Urothelium cell line (cell line): ENCODE results near the gene DOCK8.

ENCODE experiments used
- DNase-seq: peaks from one replicate; pipeline ENCODE4 v3.0.0; 2011; ENCODE audit warnings: low spot score, mixed read lengths
- FAIRE-seq: peaks from 2 replicates; lab custom pipeline; 2011; peaks lifted over from hg19 to GRCh38; lab: Jason Lieb, UNC

The DOCK8 gene

DNA sequence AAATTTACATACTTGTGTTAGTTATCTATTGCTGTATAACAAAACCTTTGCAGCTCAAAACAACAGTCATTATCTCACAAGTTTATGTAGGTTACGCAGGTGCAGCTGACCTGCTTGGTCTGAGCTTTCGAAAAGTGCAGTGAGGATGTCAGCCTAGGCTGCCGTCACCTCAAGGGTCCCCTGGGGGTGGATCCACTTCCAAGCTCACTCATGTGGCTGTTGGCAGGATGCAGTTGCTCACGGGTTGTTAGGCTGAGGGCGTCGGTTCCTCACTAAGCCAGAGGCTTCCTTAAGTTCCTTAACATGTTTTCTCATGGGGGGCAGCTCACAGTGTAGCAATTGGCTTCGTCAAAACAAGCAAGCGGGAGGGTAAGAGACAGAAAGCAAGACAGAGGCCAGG lies 139.8 kb downstream of the DOCK8 start:
- FAIRE-seq: no peak
- DNase-seq: no peak

DNA sequence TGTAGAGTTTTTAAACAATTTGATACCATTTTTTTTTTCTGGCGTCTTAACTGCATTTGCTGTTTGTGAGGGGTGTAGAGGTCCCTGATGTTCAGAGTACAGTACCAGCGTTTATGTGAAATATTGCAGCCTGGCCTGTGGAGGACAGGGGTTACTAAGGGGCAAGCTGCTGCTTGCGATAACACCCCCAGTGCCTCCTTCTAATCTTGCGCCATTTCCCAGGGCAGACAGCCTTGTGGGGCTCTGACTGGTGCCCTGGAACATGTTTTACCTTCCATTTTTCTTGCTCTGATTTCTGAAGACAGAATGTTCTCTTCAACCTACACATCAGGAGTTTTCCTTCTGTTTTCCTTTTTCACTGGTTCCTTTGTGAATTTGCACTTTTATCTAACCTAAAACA lies 142.9 kb downstream of the DOCK8 start:
- no peak for FAIRE-seq
- no peak for DNase-seq

DNA sequence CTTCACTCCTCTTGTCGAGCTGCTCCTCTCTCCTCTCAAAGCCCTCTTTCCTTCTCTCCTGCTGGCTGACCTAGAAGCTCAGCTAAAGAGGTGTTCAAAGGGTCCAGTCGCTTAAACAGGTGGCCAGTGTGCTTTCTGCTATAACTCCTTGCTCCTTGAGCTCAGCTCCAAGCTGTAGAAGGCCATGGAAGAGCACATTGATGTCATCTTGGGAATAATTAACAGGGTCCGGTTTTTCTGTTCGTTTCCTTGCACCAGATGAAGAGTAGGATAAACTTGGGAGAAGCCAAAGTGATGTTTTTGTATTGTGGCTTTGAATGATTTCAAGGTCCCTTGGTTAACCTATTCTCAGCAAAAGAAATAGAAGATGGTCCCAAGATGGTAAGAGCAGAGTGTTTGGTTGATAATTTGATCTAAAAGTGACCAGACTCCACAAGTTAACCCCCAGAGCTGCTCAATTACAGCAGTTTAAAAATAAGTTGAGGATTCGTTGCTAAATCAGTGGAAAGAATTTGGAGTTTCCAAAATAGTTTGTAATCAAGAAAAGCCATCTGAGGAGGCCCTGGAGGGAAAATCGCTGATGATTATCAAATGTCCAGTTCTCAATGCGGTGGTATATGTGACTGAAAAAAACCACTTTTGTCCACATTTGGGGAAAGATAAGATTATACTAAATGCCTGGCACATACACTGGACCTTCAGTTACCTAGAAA lies 148.1 kb downstream of the DOCK8 start:
- DNase-seq: no peak
- no peak for FAIRE-seq

DNA sequence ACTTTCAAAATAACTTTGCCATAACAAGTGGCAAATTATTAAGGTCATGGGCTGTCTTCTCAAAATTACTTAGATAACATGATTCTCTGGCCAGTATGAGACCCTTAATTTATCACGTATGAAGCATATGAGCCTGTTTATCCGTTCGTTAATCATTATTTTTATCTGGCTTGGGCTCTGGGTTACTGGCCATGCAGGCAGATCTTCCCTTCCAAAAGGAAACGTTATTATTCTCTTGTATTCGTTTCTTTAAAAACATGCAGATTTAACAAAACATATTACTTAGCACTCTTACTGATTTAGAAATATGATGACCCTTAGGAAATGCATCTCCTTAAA lies 148.6 kb downstream of the DOCK8 start:
- FAIRE-seq (no peak), DNase-seq (no peak)

DNA sequence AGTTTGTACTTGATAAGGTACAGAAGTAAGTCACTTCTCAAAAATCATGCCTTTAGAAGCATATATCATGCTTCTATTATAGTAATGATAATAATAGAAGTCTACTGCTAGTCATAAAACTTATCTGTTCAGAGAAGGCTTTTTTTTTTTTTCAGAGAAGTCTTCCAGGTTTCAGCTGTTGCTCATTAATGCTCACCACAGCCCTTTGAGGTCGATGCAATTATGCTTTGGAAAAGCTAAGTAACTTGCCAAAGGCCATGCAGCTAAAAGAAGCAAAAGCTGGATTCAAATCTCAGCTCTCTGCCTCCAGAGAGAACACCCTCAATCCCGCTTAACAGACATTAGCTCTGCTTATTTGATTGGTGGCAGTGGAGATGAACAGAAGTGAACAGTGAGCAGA lies 150.8 kb downstream of the DOCK8 start:
- DNase-seq (no peak), FAIRE-seq (no peak)

DNA sequence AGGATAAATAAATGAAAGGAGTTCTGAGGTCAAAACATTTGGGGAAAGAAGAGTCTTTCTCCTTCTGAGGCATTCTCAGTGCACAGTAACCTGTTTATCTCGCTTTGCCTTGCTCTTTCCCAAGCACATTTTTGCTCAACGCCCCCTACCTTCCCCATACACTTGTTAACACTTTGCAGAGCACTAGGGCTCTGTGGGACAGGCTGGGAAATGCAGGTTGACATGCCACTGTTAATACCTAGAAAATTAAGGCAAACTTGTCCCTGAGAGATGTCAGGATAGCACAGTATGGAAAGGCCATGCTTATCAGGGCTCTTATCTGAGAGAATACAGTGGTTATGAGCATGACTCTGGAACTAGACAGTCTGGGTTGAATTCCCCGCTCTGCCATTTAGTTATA lies 152.0 kb downstream of the DOCK8 start:
- FAIRE-seq (no peak), DNase-seq (no peak)

DNA sequence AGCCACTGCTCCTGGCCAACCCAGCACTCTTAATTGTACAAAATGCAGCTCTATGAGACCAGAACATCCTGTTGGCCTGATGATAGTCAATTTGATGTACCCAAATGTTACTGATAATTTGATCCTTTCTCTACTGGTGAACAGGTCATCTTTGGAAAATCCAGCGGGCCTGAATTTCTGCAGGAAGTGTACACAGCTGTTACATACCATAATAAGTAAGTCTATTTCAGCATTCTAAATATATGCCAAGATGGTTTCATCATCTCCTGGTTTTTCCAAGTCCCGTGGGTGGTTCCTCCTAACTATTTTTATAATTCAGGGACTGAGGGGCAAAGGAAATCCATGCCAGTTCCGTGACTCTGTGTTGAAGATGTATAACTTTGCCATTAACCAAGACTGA lies 155.4 kb downstream of the DOCK8 start:
- no peak for FAIRE-seq
- no peak for DNase-seq

DNA sequence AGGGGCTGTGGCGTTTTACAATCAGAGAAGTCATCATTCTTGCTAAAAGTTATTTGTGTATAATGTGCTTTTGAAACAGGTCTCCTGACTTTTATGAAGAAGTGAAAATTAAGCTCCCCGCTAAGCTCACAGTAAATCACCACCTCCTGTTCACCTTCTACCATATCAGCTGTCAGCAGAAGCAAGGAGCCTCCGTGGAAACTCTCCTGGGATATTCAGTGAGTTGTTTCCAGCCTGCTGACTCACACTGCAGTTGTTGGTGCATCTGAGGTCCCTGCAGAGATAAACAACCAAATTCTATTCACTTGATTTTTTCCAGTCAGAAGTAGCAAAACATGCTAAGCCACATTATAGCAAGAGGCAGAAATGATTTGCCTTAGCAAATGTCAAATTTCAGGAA lies 156.7 kb downstream of the DOCK8 start:
- no peak for FAIRE-seq

DNA sequence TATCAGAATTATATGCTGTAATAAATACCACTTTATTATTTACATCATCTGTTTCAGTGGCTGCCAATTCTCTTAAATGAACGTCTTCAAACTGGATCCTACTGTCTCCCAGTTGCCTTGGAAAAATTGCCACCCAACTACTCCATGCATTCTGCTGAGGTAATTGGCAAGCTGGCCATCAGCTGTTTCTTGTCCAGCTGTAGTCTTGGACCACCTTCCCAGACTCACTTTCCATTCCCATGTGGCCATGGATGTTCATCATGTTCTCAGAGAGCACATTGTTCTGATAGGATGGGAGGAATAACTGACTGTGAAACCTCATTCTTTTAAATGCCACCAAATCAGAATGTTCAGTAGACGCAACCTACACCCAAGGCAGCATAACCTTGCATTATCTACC lies 157.5 kb downstream of the DOCK8 start:
- DNase-seq: no peak
- FAIRE-seq: no peak

More for the DNA sequence above, 156.7 kb downstream of the DOCK8 start:
- DNase-seq: no peak

DNA sequence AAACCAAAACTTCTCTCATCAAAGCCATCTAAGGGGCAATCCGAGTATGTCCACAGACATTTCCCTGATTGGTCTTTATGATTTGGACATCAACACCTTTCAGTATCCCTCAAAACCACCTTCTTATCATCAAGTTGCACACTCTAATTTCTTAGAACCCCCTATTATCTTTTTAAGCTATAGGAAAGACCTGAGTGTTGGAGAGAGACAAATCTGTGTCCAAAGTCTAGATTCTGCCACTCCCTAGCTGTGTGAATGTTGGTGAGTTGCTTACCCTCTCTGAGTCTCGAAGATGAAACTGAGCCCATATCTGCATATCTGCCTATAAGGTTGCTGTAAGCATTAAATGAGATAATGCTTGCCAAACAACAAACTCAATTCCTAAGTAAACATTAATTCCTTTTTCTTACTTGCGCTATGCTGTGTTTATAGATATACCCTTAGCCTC lies 159.1 kb downstream of the DOCK8 start:
- DNase-seq (no peak), FAIRE-seq (no peak)

DNA sequence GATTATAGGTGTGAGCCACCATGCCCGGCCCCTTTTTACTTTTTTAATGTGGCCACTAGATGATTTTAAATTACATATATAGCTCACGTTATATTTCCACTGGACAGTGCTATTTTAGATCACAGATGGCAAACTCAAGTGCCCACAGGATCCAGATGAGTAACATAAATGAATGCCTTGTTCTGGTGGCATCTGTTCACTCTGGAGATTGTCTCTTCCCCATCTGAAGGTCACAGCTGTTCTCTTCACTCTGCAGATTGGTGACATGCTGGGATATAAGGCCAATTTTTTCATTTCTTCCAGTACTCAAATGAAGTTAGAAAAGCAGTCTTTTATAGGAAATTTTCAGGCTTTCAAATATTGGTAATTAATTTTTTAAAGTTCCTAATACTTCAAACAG lies 160.1 kb downstream of the DOCK8 start:
- FAIRE-seq (no peak), DNase-seq (no peak)

DNA sequence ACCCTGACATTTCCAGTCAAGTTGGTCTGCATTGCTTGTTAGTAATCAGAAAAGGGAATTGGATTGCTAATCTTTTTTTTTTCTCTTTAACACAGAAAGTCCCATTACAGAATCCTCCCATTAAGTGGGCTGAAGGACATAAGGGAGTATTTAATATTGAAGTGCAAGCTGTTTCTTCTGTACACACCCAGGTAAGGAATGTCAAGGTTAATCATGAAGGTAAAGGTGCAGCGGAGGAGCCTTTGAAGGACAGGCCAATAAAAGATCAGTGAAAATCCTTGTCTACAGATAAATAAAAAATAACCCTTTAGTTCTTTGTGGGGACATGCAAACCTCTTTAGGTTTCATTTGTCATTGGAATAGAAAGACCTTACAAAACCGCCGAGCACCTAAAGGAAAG lies 161.4 kb downstream of the DOCK8 start:
- FAIRE-seq: no peak
- no peak for DNase-seq

DNA sequence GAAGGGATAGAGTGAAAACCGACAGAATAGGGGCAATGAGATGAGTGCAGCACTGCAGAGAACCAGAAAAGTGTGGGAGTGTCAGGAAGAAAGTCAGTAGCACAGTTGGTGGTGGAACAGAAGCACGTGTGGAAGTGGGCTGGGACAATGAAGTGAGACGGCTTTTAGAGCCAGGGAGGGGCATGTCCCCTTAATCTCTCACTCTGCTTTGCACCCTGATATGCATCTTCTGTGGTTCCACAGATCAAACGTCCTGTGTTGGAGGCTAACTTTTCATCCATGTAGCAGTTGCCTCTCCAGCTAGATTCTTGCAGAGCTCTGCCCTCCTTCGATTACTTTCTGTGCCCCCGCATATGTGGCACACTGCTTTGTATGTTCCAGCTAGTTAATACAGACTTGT lies 163.6 kb downstream of the DOCK8 start:
- DNase-seq: no peak
- no peak for FAIRE-seq

DNA sequence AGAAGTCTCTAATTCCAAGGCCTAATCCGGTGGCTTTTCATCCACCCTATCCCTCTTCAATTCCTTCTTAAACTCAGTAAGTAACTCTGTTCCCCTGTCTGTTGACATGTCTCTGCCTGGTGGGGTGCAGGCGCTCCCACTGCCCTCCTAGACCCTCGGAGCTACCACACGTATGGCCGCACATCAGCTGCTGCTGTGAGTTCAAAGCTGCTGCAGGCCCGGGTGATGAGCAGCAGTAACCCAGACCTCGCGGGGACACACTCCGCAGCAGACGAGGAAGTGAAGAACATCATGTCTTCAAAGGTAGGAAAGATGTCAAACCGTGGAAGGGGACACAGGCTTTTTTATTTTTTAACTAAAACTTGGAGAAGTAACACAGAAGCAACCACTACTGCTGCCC lies 167.7 kb downstream of the DOCK8 start:
- DNase-seq: no peak
- FAIRE-seq: no peak

DNA sequence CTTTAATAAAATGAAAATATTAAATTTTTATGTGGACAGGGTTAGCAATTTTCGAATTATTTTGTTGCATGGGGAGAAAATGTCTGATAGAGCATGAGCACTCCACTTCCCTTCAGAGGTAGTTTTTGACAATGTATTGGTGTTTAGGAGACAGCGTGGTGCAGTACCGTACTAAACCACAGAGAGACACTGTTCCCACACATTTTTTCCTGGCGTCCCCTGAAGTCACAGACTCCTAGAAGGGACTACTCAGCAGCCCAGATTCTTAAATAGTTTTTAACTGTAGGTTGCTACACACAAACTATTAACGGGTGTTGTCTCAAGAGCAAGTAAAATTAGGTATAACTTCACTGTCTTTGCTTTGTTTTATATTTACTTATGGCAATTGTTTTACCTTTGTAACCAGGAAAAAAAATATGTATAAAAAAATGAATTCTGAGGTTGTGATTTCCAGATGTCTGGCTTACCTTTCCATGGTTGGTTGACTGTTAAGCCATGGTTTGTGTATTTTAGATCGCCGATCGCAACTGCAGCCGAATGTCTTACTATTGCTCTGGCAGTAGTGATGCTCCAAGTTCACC lies 171.2 kb downstream of the DOCK8 start:
- DNase-seq (peak; percentile 44), FAIRE-seq (no peak)

DNA sequence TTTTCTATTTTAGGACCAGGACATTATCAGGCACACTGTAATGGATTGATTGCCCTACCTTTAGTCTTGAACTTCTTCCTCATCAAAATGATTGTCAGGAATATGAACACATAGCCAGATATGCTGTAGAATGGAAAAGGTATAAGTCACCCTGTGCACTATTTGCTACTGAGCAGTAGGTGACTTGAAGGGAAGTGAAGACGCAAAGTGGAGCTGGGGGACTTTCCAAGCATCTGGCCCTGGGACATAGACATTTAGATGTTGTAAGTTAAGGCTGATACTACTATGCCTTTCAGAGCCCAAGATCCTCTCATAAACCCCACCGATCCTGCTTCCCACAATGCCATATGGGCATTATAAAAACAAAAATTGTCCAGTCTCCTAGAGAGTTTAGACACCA lies 174.5 kb downstream of the DOCK8 start:
- FAIRE-seq: no peak
- DNase-seq: no peak

DNA sequence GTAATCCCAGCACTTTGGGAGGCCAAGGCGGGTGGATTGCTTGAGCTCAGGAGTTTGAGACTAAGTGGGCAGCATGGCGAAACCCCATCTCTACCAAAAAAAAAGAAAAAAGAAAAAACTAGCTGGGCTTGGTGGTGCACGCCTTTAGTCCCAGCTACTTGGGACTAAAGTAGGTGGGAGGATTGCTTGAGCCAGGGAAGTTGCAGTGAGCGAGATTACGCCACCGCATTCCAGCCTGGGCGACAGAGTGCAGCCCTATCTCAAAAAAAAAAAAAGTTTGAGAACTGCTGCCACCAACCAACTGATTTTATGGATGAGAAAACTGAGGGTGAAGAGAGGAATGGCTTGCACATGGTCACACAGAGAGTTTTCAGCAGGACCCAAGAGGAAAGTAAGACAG lies 175.1 kb downstream of the DOCK8 start:
- FAIRE-seq (no peak), DNase-seq (no peak)

DNA sequence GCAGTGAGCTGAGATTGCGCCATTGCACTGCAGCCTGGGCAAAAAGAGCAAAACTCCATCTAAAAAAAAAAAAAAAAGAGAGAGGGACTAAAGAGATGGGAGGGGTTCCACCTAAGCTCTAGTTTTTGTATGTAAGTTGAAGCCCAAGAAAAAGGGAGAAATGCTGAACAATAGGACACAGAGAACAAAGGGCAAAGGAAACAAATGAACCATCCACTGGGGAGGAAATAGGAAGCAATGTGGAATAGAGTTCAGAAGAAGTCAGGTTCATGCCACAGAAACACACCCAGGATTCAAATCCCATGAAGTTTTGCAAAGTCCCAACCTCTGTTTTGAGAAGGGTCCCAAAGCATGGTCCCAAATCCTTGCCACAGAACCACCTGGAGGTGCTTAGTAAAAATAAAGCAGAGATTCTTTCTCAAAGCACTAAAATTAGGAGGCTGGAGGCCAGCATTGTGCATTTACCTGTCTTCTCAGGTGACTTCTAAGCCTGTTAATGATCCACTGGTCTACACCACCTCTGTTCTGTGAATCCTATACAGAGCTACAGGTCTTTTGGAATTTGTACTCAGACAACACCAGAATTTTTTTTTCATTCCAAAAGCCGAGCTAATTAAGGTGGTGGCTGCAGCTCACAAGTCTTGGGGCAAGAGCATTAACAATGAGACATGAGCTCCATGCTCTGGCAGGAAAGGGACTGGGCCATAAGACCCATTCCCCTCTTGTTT lies 177.6 kb downstream of the DOCK8 start:
- FAIRE-seq (no peak), DNase-seq (no peak)

DNA sequence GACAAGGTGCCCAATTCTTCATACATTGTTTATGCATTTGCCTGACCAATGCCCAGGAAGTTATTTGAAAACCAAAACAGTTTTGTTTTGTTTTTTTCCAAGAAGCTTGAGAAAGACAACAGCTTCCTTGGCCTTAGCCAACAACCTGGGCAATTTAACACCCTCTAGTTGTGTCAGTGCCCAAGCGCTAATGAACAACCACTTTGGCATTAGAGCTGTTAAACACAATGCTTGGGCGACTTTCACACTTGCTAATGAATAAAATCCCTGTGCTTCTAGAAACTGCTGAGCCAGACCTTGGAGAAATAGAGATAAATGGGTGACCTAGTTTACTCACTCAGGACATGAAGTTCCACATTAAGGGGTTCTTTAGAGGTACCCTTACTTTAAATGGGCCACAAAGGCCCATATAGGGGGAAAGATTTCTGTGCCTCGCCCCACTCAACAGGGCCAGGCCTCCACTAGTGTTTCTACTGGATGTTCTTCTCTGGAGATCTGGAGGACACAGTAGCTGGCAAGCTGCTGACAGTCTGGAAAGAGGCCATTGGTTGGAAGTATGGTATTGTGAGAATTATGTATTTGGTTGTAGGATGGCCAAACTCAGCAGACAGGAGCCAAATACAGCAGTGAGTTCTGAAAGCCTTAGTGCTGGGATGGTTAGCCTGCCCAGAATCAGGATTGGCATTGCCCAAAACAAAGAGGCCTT lies 179.8 kb downstream of the DOCK8 start:
- DNase-seq (no peak), FAIRE-seq (no peak)

DNA sequence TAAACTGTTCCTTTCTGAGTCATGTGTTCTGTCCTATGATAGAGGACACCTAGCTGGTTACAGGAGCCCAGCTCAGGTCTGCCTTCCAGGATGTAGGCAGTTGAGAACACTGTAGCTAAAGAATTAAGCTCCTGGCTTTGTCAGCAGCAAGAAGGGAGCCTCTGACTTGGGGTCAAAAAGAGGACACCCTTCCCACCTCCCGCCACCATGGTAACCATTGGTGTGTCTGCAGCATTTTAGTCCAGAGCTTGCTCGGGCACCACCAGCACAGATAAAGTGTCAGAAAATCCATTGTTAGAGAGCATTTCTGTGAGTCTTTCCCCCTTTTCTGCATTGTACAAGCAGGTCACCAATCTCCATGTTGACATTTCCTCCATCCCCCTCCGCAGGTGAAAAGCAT lies 181.7 kb downstream of the DOCK8 start:
- FAIRE-seq: no peak
- DNase-seq: no peak

DNA sequence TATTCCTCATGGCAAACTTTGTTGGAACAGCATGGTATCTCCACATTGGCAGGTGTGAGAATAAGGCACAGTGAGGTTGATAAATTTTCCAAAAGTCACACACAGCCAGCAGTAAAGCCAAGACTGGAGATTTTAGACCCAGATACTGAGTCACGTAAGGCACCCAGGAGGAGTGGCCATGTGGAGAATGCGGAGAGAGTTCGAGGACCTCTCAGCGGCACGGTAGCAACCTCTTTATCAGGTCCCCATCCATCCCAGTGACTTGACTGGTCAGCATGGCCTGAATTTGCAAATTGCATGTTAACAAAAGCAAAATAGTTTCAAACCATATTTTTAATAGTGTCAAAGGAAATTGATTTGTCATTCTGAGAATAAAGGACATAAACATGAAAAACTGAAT lies 183.4 kb downstream of the DOCK8 start:
- no peak for FAIRE-seq
- no peak for DNase-seq

DNA sequence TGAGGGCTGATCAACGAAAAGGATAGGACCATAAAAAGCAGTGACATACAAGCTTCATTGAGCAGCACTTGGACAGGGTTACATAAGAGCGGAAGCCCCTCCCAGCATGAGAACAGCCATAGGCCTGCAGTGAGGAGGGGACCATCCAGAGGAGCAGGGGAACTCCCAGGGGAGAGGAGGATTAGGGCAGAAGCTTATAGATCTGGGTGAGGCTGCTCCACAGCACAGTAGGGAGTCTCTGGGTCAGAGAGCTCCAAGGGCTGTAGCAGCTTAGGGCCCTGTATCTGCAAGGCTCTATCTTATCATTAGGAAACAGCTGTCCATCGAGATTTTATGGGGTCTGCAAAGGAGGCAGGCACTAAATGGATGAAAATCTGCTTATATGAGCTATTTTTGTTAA lies 186.6 kb downstream of the DOCK8 start:
- no peak for FAIRE-seq

More for the DNA sequence above, 186.6 kb downstream of the DOCK8 start:
- no peak for DNase-seq
